IMR-90 (cell line): Measurements from ENCODE around the gene AZGP1. TPM values are rescaled to one million over a fixed set of nuclear protein-coding genes. Genes with fewer than 3 reads are reported as not detected.
A peak's percentile ranks its signal among the peaks of the same experiment; 100 is the strongest.

ENCODE experiments used
- ATAC-seq: fragments of 200-7000 bp; cut with Tn5 transposase; 2 replicates; pipeline ENCODE4 v1.9.1; 2020; ENCODE audit warnings: low read depth, mild to moderate bottlenecking, moderate library complexity
- BruUV-seq: library from RNA; stranded (reverse); fragments of 400-500 nt; replicated peaks from 2 replicates; lab custom pipeline; 2021; lab: Mats Ljungman, UMichigan
- CTCF ChIA-PET: fragments of 300-600 bp; formaldehyde crosslinking; extraction: SDS; loops from one replicate; lab custom pipeline; 2021; ENCODE audit warnings: antibody characterized with exemption; lab: Yijun Ruan, JAX
- POLR2A ChIA-PET: fragments of 300-600 bp; sonication (Branson Sonifier 250); formaldehyde crosslinking; loops from one replicate; lab custom pipeline; 2022; ENCODE audit warnings: antibody characterized with exemption; ENCODE audit not compliant: unreplicated experiment; lab: Charles Lee
- DNase-seq: peaks from one replicate; pipeline ENCODE4 v3.0.0; 2013
- H2AFZ ChIP-seq: replicated peaks from 2 replicates; pipeline ENCODE3; 2013; ENCODE audit warnings: low read length, mild to moderate bottlenecking; ENCODE audit not compliant: poor library complexity
- H2AK5ac ChIP-seq: 2 replicates; pipeline ENCODE4 v1.6.1; 2013; ENCODE audit warnings: low read depth, low read length, inconsistent platforms
- H2AK9ac ChIP-seq: replicated peaks from 2 replicates; pipeline ENCODE3; 2013; ENCODE audit warnings: mild to moderate bottlenecking, low read depth, low read length, moderate library complexity; ENCODE audit not compliant: poor library complexity
- H2BK120ac ChIP-seq: 2 replicates; pipeline ENCODE4 v1.6.1; 2013; ENCODE audit warnings: low read depth, low read length, inconsistent platforms
- H2BK15ac ChIP-seq: 3 replicates; pipeline ENCODE4 v1.6.1; 2013; ENCODE audit warnings: low read depth, low read length, inconsistent platforms
- H2BK20ac ChIP-seq: 2 replicates; pipeline ENCODE4 v1.6.1; 2013; ENCODE audit warnings: low read depth, mild to moderate bottlenecking, inconsistent platforms, low read length, moderate library complexity
- H2BK5ac ChIP-seq: 2 replicates; pipeline ENCODE4 v1.6.1; 2013; ENCODE audit warnings: mild to moderate bottlenecking, low read depth, low read length, inconsistent platforms; ENCODE audit not compliant: poor library complexity, severe bottlenecking
- H3K14ac ChIP-seq: replicated peaks from 2 replicates; pipeline ENCODE4 v1.6.1; 2013; ENCODE audit warnings: low read depth, low read length, inconsistent platforms
- H3K18ac ChIP-seq: 2 replicates; pipeline ENCODE4 v1.6.1; 2013; ENCODE audit warnings: low read depth, low read length, control low read depth
- H3K23ac ChIP-seq: 2 replicates; pipeline ENCODE4 v1.6.1; 2013; ENCODE audit warnings: low read depth, low read length, inconsistent platforms
- H3K27ac ChIP-seq: 2 replicates; pipeline ENCODE4 v1.5.1; 2013; ENCODE audit warnings: mild to moderate bottlenecking, control low read depth, low read length; ENCODE audit not compliant: insufficient read depth
- H3K27me3 ChIP-seq: 2 replicates; pipeline ENCODE4 v1.6.1; 2013; ENCODE audit warnings: low read length; ENCODE audit not compliant: control insufficient read depth, insufficient read depth
- H3K36me3 ChIP-seq: 2 replicates; pipeline ENCODE4 v1.6.1; 2013; ENCODE audit warnings: low read length, mixed read lengths; ENCODE audit not compliant: control insufficient read depth, insufficient read depth
- H3K4ac ChIP-seq: 2 replicates; pipeline ENCODE4 v1.6.1; 2013; ENCODE audit warnings: low read depth, low read length, inconsistent platforms
- H3K4me1 ChIP-seq: 2 replicates; pipeline ENCODE4 v1.6.1; 2013; ENCODE audit warnings: low read length, mixed read lengths; ENCODE audit not compliant: control insufficient read depth, insufficient read depth
- H3K4me2 ChIP-seq: 2 replicates; pipeline ENCODE4 v1.6.1; 2013; ENCODE audit warnings: low read depth, mild to moderate bottlenecking, control low read depth, low read length, moderate library complexity
- H3K4me3 ChIP-seq: 2 replicates; pipeline ENCODE4 v1.5.1; 2013; ENCODE audit warnings: low read depth, mild to moderate bottlenecking, control low read depth, low read length, moderate library complexity; ENCODE audit not compliant: insufficient read depth
- H3K56ac ChIP-seq: 2 replicates; pipeline ENCODE4 v1.6.1; 2013; ENCODE audit warnings: low read length, inconsistent platforms; ENCODE audit not compliant: insufficient read depth; ENCODE audit errors: extremely low read depth
- H3K79me1 ChIP-seq, 2 experiments: 2 replicates each; pipeline ENCODE4 v1.6.1; 2013; ENCODE audit warnings: low read length in 2 of 2, inconsistent platforms in 1 of 2, low read depth in 1 of 2
- H3K9ac ChIP-seq: 2 replicates; pipeline ENCODE4 v1.6.1; 2013; ENCODE audit warnings: low read depth, low read length, control low read depth
- H3K9me1 ChIP-seq: 2 replicates; pipeline ENCODE4 v1.6.1; 2013; ENCODE audit warnings: low read length, inconsistent platforms; ENCODE audit not compliant: insufficient read depth
- H3K9me3 ChIP-seq: 2 replicates; pipeline ENCODE4 v1.6.1; 2013; ENCODE audit warnings: low read length; ENCODE audit not compliant: control insufficient read depth, insufficient read depth
- H4K20me1 ChIP-seq: 2 replicates; pipeline ENCODE4 v1.6.1; 2013; ENCODE audit warnings: low read length, inconsistent platforms; ENCODE audit not compliant: insufficient read depth
- H4K5ac ChIP-seq: 2 replicates; pipeline ENCODE4 v1.6.1; 2013; ENCODE audit warnings: mild to moderate bottlenecking, low read depth, low read length, control low read depth
- H4K8ac ChIP-seq, 2 experiments: 2 replicates each; pipeline ENCODE4 v1.6.1; 2013; ENCODE audit warnings: low read depth in 2 of 2, low read length in 2 of 2, control low read depth in 1 of 2, inconsistent platforms in 1 of 2
- H4K91ac ChIP-seq: 2 replicates; pipeline ENCODE4 v1.6.1; 2013; ENCODE audit warnings: low read depth, low read length, inconsistent platforms; ENCODE audit not compliant: insufficient read depth
- BHLHE40 ChIP-seq: fragments of 150-350 bp; IDR thresholded peaks from 2 replicates; pipeline ENCODE4 v1.6.1; 2016; ENCODE audit warnings: mild to moderate bottlenecking, low read depth, low read length
- CEBPB ChIP-seq: IDR thresholded peaks from 2 replicates; pipeline ENCODE4 v1.6.1; 2012; ENCODE audit warnings: low read depth, low read length, improper control_type of control experiment
- CHD1 ChIP-seq: IDR thresholded peaks from 2 replicates; pipeline ENCODE4 v1.6.1; 2012; ENCODE audit warnings: low read depth, low read length, improper control_type of control experiment
- FOS ChIP-seq: fragments of 150-350 bp; IDR thresholded peaks from 2 replicates; pipeline ENCODE4 v1.6.1; 2016; ENCODE audit warnings: low read depth, low read length
- MAFK ChIP-seq: IDR thresholded peaks from 2 replicates; pipeline ENCODE4 v1.6.1; 2012; ENCODE audit warnings: low read depth, low read length, improper control_type of control experiment
- MAZ ChIP-seq: IDR thresholded peaks from 2 replicates; pipeline ENCODE4 v1.6.1; 2012; ENCODE audit warnings: low read depth, mild to moderate bottlenecking, low read length, improper control_type of control experiment, moderate library complexity, borderline replicate concordance
- POLR2A ChIP-seq: IDR thresholded peaks from 2 replicates; pipeline ENCODE4 v1.6.1; 2012; ENCODE audit warnings: mild to moderate bottlenecking, low read depth, low read length
- RAD21 ChIP-seq: IDR thresholded peaks from 2 replicates; pipeline ENCODE4 v1.6.1; 2012; ENCODE audit warnings: low read length, improper control_type of control experiment
- RFX5 ChIP-seq: IDR thresholded peaks from 2 replicates; pipeline ENCODE4 v1.8.0; 2012; ENCODE audit warnings: low read depth, mild to moderate bottlenecking, low read length, moderate library complexity
- WGBS, 2 experiments: methylation state at CpG; one replicate each; pipeline versions ENCODE4 v1.1.5 to v1.1.7; 2013; ENCODE audit warnings: missing lambda C conversion rate in 2 of 2; ENCODE audit not compliant: insufficient read length in 1 of 2; ENCODE audit errors: extremely low coverage in 2 of 2; 5-methylcytosine and 5-hydroxymethylcytosine counted together
- dilution Hi-C: fragments of 300-500 bp; cut with HindIII; formaldehyde crosslinking; loops from one replicate; pipeline ENCODE4 v1.14.3; 2018; ENCODE audit warnings: low sequenced_read_pairs; ENCODE audit not compliant: unreplicated experiment
- in situ Hi-C: fragments of 300-500 bp; cut with MboI; formaldehyde crosslinking; loops from 3 replicates; pipeline ENCODE4 v1.14.3; 2019; ENCODE audit warnings: low sequenced_read_pairs, inconsistent platforms, mixed read lengths
- intact Hi-C: fragments of 100-400 bp; cut with micrococcal nuclease; formaldehyde crosslinking; loops from 2 replicates; pipeline ENCODE4 v1.10.0; 2022
- polyA plus RNA-seq, 3 experiments: library from polyadenylated mRNA; depleted of rRNA; stranded (reverse); fragments of >200 nt; gene quantifications; 2 replicates each; pipeline ENCODE4 v1.2.3, GENCODE V29; 2012; ENCODE audit warnings: low replicate concordance in 1 of 3
- total RNA-seq: library from RNA; depleted of rRNA; stranded (reverse); fragments of >200 nt; gene quantifications from 2 replicates; pipeline ENCODE4 v1.2.3, GENCODE V29; 2012
- TF ChIP-seq, protein P1 (sequence below): conservative IDR thresholded peaks from 2 replicates; pipeline ENCODE4 v1.5.1; 2012; ENCODE audit warnings: mild to moderate bottlenecking, low read depth, low read length, improper control_type of control experiment
- TF ChIP-seq, protein P2 (sequence below): fragments of 150-350 bp; IDR thresholded peaks from 2 replicates; pipeline ENCODE4 v1.6.1; 2016; ENCODE audit warnings: low read depth, mild to moderate bottlenecking, low read length, moderate library complexity, borderline replicate concordance

AZGP1 gene
- total and polyA plus RNA-seq, 2 of the 4 experiments (the other 2 are of a cell fraction), result not detected

DNA sequence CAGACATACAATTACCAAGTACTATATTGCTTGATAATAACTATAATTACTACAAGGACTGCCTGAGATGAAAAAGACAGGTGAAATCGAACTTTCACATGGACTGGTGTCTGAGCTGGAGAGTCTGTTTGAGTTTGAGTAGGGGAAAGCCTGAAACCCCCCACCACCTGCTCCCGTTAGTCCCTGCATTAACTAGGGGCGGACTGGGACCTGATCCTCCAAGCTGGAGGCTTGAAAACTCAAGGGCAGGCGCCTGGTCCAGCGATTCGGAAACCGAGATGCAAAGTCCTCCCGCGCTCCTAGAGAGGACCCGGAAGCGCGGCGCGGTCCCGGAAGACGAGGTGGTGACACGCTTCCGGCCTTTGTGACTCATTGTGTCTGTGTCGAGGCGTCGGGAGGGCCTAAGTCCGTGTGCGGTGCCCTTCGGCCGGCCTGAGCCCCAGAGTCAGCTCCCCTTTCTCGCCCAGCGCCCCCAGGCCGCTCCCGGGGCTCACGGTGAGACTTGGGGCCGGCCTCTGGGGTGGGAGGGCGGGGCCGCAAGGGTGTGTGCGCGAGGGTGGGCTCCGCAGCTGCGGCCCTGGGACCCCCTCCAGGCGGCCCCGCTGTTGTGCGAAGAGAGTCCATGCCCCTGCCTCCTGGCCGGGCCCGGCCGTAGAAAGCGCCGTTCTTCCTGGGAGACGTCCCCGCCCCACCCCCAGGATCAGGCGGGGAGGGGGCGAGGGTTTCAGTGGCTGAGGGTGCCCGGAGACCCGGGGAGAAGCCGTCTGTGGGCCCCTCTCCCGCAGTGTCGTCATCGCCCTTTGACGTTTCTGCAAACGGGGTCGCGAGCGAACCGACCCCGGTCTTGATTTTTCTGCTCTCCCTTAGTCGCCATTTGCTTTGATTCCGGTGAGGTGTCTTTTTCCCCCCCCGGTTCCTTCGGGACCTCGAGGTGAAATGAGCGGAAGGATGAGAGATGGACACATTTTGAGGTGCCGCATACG, 39.7 kb upstream of the AZGP1 start, which contains the start of gene ZKSCAN1:
ZKSCAN1 (plus strand) TSS at position 365 of the 983 bp plus-strand sequence. CDS start 7,911 bp downstream, outside the sequence.
- H3K9me1 ChIP-seq, result peaks cover 11% of the 10 kb centered on the region
- peak within 1 kb of the TSS; percentile 85 for H3K27ac ChIP-seq
- H3K36me3 ChIP-seq, result peaks cover 4% of the 10 kb centered on the region
- H3K4me1 ChIP-seq, result peaks cover 2% of the 10 kb centered on the region; the same call in 1 of the 2 replicates
- ATAC-seq (peak; percentile 93), DNase-seq (peak; percentile 94)
- intact Hi-C loops (loop anchor here (1.0 to 2.0 kb wide), 2 partner anchors 35 to 71 kb away; no protein-coding TSS in a partner anchor), dilution Hi-C loops (no loop called here), in situ Hi-C loops (no loop called here)
- peak within 1 kb of the TSS; percentile 98 to 100 for H4K8ac ChIP-seq
- H2AFZ ChIP-seq, result peak within 1 kb of the TSS; percentile 98
- H3K4me3 ChIP-seq, result peak within 1 kb of the TSS; percentile 100
- H2AK9ac ChIP-seq, result peak within 1 kb of the TSS; percentile 99
- H3K4me2 ChIP-seq, result peak within 1 kb of the TSS; percentile 99
- BruUV-seq, result no TSS peak
- H2BK120ac ChIP-seq, result peak within 1 kb of the TSS; percentile 62
- TF ChIP-seq, protein P1, sequence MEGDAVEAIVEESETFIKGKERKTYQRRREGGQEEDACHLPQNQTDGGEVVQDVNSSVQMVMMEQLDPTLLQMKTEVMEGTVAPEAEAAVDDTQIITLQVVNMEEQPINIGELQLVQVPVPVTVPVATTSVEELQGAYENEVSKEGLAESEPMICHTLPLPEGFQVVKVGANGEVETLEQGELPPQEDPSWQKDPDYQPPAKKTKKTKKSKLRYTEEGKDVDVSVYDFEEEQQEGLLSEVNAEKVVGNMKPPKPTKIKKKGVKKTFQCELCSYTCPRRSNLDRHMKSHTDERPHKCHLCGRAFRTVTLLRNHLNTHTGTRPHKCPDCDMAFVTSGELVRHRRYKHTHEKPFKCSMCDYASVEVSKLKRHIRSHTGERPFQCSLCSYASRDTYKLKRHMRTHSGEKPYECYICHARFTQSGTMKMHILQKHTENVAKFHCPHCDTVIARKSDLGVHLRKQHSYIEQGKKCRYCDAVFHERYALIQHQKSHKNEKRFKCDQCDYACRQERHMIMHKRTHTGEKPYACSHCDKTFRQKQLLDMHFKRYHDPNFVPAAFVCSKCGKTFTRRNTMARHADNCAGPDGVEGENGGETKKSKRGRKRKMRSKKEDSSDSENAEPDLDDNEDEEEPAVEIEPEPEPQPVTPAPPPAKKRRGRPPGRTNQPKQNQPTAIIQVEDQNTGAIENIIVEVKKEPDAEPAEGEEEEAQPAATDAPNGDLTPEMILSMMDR, result no peak
- TF ChIP-seq RAD21, result no peak
- TF ChIP-seq FOS, result peak; percentile 85
- TF ChIP-seq, protein P2, sequence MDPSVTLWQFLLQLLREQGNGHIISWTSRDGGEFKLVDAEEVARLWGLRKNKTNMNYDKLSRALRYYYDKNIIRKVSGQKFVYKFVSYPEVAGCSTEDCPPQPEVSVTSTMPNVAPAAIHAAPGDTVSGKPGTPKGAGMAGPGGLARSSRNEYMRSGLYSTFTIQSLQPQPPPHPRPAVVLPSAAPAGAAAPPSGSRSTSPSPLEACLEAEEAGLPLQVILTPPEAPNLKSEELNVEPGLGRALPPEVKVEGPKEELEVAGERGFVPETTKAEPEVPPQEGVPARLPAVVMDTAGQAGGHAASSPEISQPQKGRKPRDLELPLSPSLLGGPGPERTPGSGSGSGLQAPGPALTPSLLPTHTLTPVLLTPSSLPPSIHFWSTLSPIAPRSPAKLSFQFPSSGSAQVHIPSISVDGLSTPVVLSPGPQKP, result peak; percentile 42; the same call in 1 of the 2 replicates
- no peak for TF ChIP-seq MAFK
- peak; percentile 23; the same call in 1 of the 2 replicates for TF ChIP-seq MAZ
- no peak for TF ChIP-seq RFX5
- TF ChIP-seq POLR2A, result peak; percentile 91
- TF ChIP-seq CEBPB, result no peak
- TF ChIP-seq CHD1, result peak; percentile 67; the same call in 1 of the 2 replicates
- TF ChIP-seq BHLHE40, result peak; percentile 42; the same call in 1 of the 2 replicates
- H3K4ac ChIP-seq, result peak within 1 kb of the TSS; percentile 90
- no peaks in the 10 kb centered on the region for H3K9me3 ChIP-seq
- ChIA-PET POLR2A (interaction anchor here (0.6 kb wide), 1 partner anchor 65 kb away, joined by 19 read pairs; no protein-coding TSS in a partner anchor), CTCF (interaction anchor here (1.2 kb wide), 1 partner anchor 11 kb away, joined by 5 read pairs; no protein-coding TSS in a partner anchor)
- H2BK5ac ChIP-seq, result peak within 1 kb of the TSS; percentile 71
- H3K79me1 ChIP-seq, result peaks cover 0 to 45% of the 10 kb centered on the region in 2 experiments
- WGBS, 2 experiments, result 0% methylated on average over 15 of the region's 70 CpGs; no CpG with 5 or more reads in 1 of the 2 experiments
- peak within 1 kb of the TSS; percentile 27; the same call in 1 of the 2 replicates for H3K18ac ChIP-seq
- H2AK5ac ChIP-seq, result peak within 1 kb of the TSS; percentile 74
- H3K14ac ChIP-seq, result peak within 1 kb of the TSS; percentile 97
- peak within 1 kb of the TSS; percentile 84 for H4K91ac ChIP-seq
- peak within 1 kb of the TSS; percentile 71 for H3K56ac ChIP-seq
- H4K20me1 ChIP-seq, result peaks cover 36% of the 10 kb centered on the region
- H2BK15ac ChIP-seq, result no peak within 1 kb of the TSS; the same call in 2 of the 3 replicates
- no peak within 1 kb of the TSS for H2BK20ac ChIP-seq
- H3K9ac ChIP-seq, result peak within 1 kb of the TSS; percentile 99
- H3K23ac ChIP-seq, result peak within 1 kb of the TSS; percentile 99
- H4K5ac ChIP-seq, result peak within 1 kb of the TSS; percentile 99
- H3K27me3 ChIP-seq, result peaks cover 8% of the 10 kb centered on the region
